T-helper 1 cell (primary cell): ENCODE data around the gene ABHD8.
A peak's percentile ranks its signal among the peaks of the same experiment; 100 is the strongest.

Source experiments
- DNase-seq, 5 donors: peaks; one replicate each; pipeline ENCODE4 v3.0.0-alpha.2; 2012 to 2020

ABHD8 gene

DNA sequence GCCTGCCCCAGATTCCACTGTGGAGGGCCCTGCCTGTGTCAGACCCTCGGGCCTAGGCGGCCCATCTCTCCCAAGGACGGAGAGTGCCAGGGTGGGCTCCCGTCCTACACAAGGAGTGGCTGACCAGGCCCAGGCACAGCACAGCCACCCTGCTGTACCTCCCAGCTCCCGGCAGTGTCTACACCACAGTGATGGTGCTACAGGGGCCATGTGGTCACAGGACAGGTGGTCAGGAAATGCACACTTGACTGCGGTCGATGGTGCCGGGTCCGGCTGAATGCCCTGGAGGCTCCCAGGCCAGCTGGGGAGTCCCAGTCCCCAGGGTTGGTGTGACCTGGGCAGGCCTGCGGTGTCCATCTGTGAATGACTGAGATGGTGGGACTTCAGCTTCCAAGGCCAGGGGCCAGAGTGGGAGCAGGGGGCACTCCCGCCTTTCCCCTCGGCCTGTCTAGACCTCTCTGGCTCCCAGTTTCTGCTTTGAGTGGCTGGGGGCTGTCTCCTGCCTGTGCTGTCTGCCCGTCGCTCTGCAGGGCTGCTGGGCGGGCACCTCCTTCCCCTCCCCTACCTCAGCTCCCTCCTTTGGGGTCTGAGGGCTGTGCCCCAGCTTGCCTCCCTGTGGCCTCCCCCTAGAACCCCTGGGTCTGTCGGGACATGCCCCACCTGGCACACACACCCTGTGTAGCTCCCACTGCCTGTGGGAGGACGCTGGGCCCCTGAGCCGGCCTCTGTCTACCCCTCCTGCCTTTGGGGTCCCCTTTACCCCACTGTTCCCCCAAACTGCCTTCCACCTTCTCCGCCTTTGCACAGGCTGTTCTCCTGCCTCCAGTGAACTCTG is 18.6 kb upstream of the ABHD8 start:
- no peak for DNase-seq

DNA sequence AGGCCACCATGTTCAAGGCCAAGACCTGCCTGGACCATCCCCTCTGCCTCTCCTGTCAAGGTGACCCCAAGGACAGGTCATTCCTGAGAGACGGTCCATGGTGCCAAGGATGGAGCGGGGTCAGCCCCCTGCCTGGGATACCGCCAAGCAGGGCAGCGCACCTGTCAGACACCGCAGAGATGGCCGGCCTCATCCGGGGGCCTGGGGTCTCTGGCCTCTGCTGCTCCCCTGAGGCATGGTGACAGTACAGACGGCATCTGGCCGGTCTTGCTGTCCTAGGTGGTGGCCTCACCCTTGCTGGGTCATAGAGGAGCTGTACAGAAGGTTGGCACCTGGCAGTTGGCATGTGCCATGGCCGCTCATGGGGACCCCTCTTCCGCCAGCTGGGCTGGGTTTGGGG is 17.2 kb upstream of the ABHD8 start:
- no peak for DNase-seq

DNA sequence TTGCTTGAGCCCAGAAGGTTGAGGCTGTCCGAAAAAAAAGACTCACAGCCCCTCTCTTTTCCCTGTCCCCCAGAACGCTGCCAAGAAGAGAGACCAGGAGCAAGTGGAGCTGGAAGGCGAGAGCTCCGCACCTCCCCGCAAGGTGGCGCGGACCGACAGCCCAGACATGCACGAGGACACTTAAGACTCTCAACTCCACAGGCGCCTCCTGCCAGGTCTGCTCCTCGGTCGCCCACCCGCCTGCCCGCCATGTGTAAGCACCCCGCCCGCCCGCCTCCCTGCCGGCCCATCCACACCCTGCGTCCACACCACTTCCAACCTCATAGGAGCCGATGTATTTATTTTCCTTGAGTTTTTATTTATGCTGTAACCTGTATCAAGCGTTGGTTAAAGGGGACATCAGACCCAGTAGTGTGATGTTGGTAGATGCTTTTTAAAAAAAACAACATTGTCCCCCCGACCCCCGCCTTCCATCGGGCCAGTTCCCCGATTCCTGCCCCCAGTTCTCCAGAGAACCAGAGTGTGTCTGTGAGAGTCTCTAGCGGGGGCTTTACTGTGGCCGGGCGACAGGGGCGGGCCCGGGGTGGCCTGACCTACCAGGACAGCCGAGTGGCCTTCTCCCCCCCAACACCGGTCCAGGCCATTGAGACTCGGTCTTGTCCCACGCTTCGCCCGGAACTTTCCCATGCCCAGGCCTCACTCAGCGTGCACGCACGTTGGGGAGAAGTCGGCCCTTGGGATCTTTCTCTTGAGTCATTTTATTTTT is 16.4 kb upstream of the ABHD8 start:
- DNase-seq = no peak

DNA sequence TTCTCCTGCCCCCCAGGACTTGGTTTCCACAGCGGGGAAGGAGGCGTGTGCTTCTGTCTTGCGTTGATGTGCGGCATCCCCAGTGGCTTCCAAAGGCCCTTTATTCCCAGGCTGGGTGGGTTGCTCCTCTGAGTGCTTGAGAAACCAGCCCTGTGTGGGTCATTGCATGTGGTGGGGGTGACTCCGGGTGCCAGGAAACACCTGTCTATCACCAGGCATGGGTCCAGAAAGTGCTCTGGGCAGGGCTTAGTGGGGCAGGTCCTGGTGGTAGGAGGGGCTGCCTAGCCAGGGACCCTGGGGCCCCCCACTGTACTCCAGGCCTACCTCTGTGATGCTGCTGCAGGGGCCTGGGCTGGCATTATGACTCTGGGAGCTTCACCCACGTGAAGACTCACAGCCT is 15.7 kb upstream of the ABHD8 start:
- no peak for DNase-seq

DNA sequence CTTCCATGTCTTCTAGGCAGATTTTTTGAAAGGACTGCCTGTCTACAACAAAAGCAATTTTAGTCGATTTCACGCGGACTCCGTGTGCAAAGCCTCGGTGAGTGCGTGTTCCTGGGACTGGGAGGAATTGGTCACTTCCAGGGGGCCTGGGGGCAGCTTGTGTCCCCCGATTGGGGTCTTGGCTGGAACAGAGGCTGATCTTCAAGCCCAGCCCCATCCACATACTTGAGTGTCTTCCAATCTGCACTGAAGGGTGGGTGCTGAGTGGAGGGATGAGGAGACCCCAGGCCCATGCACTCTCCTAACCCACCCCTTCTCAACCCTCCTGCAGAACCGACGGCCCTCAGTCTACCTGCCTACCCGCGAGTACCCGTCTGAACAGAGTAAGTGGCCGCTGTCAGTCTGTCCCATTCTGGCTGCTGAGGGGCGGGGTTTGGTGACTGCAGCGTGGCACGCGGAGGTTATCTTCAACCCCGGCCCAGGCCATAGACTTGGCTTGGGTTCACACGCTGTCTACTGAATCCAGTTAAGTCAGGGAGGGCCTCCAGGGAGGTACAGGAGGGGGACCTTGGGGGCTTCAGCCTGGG is 10.9 kb upstream of the ABHD8 start:
- no peak for DNase-seq

DNA sequence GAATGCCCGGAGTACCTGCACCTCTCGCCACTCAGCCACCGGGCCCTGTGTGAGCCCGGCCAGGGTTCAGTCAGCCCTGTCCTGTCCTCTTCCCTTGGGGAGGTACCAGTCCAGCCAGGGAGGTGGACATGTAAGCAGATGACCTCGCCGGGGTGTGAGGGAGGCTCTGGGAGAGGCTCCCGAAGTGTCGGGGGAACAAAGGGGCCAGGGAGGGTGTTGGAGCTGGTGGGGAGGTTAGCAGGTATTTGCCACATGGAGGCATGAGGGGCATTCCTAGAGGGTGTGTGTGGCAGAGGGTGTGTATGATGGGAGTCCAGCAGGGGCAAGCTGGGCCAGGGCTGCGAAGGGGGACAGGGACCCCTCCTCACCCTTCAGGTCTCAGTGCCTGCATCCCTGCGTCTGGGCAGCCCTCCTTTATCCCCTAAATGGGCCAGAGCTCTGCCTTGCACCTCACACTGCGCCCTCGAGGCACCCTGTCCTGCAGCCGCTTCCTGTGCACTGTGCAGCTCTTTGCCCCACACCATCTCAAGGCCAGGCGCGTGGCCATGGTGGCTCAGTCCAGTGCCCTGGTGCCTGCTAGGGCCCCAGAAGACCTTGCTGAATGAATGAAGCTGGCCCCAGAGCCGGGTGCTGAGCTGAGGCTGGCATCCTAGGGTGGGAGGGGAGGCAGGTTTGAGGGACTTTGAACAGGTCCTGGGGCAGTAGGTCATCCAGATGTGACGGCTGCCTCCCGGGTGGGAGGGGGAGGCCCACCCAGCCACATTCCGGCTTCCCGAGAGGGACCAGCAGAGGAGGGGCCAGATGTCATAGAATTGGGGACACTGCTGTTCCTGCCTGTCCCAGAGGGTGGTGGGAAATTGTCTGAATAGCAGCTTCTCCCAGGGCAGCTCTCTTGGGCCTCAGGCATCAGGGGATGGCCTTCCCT is 9.2 kb upstream of the ABHD8 start:
- no peak for DNase-seq

DNA sequence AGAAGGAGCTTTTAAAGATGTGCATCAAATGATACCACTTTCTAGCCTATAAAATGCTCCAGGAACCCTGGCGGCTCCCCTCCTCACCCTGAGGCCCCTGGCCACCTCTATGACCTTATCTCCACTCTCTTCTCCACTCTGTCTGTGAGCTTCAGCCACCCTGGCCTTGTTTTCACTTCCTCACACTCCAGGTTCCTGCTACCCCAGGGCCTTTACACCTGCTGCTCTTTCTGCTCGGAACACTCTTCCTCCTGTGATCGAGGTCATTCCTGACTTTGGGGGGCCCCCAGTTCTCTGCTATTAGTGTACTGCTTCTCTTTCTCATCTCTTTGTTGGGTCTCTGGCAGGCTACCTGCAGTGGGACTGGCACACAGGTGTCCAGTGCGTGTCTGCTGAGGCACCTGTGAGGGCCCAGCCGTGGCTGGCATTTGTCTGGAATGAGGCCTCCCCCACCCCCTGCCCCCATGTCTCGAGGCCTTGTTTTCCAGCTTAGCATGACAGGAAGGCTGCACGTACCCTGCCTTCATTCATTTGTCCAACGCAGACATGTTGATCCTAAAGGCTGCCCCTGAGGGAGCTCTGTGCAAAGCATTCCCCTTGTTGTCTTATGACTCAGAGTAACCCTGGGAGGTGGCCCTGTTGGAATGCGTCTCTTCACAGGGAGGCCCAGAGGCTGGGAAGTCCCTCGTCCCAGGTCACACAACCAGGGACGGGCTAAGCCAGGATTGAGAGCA is 8.4 kb upstream of the ABHD8 start:
- no peak for DNase-seq

DNA sequence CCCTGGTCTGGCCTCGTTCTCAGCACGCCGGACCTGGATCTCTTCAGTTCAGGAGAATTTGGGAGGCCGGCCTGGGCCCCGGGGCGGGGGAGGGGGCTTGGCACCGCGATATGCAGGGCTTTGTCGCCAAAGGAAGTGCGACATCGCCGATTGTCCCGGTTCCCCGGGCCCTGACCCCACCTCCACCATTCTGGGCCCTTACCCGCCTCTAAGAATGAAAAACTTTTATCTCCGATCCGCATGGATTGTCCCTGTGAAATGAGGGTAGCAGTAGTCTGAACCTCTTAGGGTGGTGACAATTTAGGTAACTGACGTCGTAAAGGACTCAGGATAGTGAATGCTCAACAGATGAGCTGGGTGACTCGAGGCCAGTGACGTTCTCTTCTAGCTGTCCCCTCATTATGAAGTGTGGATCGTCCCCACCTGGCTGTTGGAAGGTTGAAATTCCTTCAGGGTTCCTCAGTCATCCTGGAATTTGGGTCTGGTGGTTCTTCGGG is 6.8 kb upstream of the ABHD8 start:
- peak in 1 of 5 donors; percentile 31 for DNase-seq

DNA sequence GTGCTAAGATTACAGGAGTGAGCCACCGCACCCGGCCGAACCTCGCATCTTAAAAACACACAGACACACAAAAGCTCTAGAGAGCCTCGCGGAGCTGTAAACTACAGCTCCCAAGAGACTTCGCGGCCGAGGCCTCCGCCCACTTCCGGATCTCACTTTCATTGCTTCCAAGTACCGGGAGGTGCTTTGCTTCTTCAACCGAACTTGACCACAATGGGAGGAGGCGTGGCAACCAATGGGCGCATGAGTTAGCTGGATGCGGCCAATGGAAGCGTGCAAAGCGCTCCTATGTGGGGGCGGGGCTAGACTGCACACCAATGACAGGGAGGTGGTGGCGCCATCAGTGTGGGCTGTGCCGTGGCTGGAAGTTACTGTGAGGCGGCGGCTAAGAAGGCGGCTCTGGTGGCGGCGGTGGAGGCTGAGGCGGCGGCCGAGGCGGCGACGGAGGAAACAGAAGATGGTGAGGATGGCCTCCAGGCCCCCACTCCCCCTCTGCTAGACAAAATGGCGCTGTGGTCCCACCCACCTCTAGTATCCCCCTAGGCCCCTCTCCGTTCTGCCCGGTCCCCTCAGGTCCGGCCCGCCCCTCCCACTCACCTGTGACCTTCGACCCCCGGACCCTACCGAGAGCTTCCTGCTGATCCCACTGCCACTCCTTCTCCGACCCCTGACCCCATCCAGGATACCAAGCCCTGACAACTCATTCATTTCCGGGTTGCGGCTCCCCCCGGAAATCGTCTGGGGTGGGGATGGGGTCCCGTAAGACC is 6.2 kb upstream of the ABHD8 start, which contains the start of gene DDA1:
Gene DDA1, plus strand, starts transcription at position 366 of the 767 bp plus-strand sequence. Its CDS starts 92 bp downstream, at position 458.
- DNase-seq = peak; percentile 97 to 100 (median 99)

DNA sequence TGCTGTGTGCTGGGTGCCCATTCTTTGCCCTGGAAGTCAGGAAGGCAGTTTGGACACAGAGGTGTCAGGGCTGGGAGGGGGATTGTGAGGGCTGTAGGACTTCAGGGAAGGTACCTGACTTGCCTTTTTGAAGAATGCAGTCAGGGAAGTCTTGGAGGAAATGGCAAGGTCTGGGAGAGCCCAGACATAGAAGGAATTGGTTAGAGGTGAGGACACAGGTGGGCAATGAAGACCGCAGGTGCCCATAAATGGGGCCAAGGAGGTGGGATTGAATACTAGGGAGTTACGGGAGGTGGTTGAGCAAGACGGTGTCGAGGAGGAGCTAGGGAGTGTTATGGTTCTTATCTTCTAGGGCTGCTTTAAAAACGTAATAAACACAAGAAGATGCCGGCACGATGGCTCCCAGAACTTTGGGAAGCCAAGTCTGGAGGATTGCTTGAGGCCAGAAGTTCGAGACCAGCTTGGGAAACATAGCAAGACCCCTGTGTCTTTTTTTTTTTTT is 4.7 kb upstream of the ABHD8 start:
- DNase-seq = no peak

DNA sequence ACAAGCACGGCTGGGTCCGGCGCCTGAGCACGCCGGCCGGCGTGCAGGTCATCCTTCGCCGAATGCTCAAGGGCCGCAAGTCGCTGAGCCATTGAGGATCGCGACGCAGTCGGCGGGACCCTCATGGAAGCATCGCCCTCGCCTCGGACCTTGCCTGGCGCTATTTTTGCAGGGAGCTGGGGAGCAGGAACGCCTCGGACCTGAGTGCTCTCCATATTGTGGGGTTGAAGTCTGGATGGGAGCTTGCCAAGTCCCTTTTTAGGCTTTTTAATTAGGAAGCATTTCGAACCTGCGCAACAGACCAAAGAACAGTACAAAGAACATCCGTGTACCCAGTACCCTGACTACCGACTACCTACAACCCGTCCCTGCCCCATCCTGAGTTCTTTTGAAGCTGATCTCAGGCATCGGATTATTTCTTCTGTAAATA is 3.1 kb upstream of the ABHD8 start:
- no peak for DNase-seq

DNA sequence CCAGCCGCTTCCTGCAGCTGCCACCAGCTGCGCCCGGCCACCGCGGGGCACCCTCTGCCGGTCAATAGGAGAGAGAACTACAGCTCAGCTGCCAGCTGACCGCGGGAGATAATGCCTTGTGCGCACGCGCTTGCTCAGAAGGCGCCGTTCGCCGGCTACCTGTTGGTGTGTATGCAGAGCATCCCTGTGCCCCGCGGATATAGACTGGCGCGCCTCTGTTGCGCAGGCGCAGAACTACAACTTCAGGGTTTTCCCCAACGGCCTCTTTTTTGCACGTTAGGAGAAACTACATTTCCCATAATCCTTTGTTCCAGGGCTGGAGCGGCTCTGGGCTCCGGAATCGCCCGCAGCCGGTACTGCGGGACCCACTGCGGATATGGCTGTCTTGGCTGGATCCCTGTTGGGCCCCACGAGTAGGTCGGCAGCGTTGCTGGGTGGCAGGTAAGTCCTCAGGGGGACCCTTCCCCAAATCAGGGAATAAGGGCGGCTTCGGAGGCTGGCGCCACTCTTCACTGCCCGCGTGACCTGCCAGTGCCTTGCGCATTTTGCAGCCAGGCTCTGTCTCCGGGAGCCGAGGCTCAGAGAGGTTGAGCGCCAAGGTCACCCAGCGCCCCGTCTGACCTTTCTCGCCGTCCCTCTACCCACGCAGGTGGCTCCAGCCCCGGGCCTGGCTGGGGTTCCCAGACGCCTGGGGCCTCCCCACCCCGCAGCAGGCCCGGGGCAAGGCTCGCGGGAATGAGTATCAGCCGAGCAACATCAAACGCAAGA is 2.5 kb upstream of the ABHD8 start, which contains the start of gene MRPL34:
Gene MRPL34, plus strand, starts transcription at position 356 of the 768 bp plus-strand sequence. Its CDS starts 21 bp downstream, at position 377.
- DNase-seq = peak; percentile 91 to 100 (median 92)

DNA sequence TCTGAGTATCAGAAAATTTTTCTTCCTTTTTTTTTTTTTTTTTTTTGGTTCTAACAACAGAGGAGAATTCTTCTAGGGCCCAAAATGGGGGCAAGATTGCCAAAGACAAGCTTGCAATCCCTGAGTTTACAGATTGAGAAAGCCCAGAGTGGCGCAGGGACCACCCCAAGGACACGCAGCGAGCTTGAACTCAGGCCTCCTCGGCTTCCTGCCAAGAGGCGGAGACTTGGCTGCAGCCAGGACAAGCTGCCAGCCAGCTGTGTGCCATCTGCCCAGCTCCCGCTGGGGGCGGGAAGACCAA is 1.9 kb upstream of the ABHD8 start:
- no peak for DNase-seq

DNA sequence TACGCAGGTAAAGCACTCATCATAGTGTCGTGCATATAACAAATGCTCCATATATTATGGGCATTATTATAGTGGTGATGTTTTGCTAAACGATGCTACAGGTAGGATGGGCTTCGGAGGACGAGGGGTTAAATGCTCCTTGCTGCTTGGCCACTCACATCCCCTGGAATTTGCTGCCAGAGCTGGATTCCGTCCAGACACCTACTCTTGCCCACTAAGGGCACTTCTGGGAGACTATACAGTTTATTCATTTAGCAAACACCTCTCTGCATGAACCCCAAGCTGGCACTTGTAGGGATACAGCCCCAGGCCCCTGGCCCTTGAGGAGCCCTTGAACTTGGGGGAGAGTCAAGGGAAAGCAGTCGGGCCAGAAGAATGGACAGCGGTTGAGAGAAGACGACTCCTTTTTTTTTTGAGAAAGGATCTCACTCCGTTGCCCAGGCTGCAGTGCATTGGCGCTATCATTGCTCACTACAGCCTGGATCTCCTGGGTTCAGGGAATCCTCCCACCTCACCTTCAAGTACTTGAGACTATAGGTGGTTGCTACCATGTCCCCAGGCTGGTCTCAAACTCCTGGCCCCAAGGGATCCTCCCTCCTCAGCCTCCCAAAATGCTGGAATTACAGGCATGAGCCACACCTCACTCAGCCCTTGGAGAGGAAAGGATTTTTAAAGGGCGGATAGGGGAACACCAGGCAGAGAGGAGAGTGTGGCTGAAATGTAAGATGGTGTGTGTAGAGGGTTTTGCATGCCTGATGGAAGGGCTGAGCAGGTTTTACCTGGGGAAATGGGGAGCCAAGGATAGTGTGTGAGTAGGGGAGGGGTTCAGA is 1.4 kb upstream of the ABHD8 start:
- no peak for DNase-seq

DNA sequence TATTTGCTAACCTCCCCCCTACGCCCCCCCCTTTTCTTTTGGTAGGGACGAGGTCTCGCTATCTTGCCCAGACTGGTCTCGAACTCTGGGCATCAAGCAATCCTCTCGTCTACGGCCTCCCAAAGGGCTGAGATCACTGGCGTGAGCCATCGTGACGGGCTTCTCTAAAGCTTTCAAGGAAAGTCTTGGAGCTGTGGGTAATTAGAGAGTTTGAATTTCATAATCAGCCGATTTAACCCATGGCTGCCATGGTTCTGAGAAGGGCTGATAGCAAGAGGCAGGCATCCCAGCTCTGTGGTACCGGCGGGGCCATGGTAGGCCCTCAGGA is 679 bp upstream of the ABHD8 start:
- no peak for DNase-seq

DNA sequence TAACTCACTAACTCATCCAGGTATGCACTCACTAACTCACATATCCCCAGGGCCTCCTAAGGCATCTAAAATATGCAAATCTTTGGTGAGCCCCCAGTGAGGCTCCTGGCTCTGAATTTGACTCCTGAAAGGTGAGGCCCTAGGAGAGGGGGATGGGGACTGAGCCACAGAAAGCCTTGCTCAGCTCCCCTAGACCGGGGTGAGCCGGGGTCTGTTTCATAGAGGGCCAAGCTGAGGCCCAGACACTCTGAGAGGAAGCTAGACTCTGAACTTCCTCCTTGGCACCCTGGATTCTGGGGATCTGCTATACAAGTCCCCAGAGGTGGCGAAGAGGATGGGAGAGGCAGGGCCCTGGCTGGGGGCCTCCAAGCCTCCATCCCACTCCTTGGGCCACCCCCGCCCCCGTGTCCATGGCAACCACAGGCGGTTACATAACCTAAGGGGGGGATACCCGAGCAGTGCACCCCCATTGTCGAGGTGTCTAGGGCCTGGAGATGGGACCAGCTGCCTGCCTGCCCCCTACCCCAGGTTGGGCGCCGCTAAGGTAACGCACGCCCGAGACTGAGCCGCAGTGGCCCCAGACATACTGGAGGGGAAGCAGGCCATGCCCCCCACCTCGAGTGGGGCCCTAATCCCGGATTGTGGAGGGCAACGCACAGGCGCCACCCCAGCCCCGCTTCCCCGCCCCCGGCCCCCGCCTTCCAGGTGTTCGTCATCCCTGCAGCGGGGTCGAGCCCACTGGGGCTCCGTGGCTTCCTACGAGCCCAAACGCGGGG is 646 bp downstream of the ABHD8 start:
- DNase-seq = no peak

DNA sequence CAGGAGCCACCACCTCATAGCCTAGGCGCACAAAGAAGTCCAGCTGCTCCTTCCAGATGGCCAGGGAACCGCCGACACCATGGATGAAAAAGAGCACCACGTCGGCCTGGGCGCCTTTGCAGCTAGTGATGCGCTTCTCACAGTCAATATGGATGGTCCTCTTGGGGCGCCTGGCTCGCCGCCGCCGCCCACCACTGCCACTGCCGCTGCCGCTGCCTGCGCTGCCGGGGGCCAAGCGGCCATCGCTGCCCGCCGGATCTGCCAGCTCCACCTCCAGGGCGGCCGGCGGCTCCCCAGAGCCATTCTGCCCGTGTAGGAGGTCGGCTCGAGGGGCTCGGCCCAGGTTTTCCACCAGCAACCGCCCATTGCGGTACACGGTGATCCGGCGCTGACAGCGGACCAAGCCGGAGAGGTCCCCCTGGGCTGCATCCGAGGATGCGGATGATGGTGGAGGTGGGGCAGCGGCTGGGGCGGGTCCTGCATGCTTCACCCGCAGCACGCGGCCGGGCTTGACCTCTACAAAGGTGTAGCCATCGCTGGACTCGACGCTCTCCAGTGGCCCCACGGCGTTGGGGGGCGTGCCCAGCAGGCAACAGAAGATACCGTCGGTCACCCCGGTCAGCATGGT is 2.1 kb downstream of the ABHD8 start:
- DNase-seq = no peak

DNA sequence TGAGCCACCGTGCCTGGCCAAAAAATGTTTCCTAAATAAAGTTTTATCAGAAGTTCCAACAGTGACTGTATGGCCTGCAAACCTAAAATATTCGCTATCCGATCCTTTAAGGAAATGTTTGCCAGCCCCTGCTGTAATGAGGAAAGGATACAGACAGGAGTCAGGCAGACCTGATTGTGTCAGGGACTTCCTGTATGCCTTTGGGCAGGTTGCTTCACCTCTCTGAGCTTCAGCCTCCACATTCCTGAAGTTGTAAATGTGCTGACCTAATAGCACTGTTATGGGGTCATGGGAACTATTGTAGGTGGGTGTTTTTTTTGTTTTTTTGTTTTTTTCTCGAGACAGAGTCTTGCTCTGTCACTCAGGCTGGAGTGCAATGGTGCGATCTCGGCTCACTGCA is 6.2 kb downstream of the ABHD8 start:
- no peak for DNase-seq
